Trophoblast cell (in vitro differentiated cells and primary cell): ENCODE measurements around the gene SULF2.

ENCODE experiments used
- DNase-seq, 2 donors: peaks; one replicate each; pipeline ENCODE4 v3.0.0-alpha.2; 2016
- H2AFZ ChIP-seq: 2 replicates; pipeline ENCODE4 v1.6.1; 2013; ENCODE audit warnings: low read length, moderate library complexity, mild to moderate bottlenecking; ENCODE audit not compliant: insufficient read depth, poor library complexity
- H2AK5ac ChIP-seq: 2 replicates; pipeline ENCODE4 v1.6.1; 2013; ENCODE audit warnings: mild to moderate bottlenecking, low read length
- H2BK120ac ChIP-seq: 2 replicates; pipeline ENCODE4 v1.6.1; 2013; ENCODE audit warnings: low read length, mild to moderate bottlenecking, moderate library complexity; ENCODE audit not compliant: insufficient read depth, poor library complexity
- H2BK12ac ChIP-seq: 2 replicates; pipeline ENCODE4 v1.6.1; 2013; ENCODE audit warnings: mild to moderate bottlenecking, low read length, moderate library complexity
- H2BK5ac ChIP-seq: 2 replicates; pipeline ENCODE4 v1.6.1; 2013; ENCODE audit warnings: low read length, low read depth, moderate library complexity, mild to moderate bottlenecking; ENCODE audit not compliant: poor library complexity
- H3K14ac ChIP-seq: 2 replicates; pipeline ENCODE4 v1.6.1; 2013; ENCODE audit warnings: mild to moderate bottlenecking, low read length
- H3K18ac ChIP-seq: 2 replicates; pipeline ENCODE4 v1.6.1; 2013; ENCODE audit warnings: mild to moderate bottlenecking, low read length
- H3K23ac ChIP-seq: 2 replicates; pipeline ENCODE4 v1.6.1; 2013; ENCODE audit warnings: low read length
- H3K27ac ChIP-seq: 2 replicates; pipeline ENCODE4 v1.5.1; 2013; ENCODE audit warnings: low read depth, mild to moderate bottlenecking, inconsistent platforms, low read length, moderate library complexity
- H3K27me3 ChIP-seq: 2 replicates; pipeline ENCODE4 v1.6.1; 2013; ENCODE audit warnings: inconsistent platforms, mild to moderate bottlenecking, low read length, moderate library complexity; ENCODE audit not compliant: insufficient read depth
- H3K36me3 ChIP-seq, 2 experiments: 1 replicate in 1 of 2; 2 replicates in 1 of 2; pipeline ENCODE4 v1.6.1; 2013; ENCODE audit warnings: low read length in 2 of 2, mild to moderate bottlenecking in 2 of 2, moderate library complexity in 1 of 2; ENCODE audit not compliant: insufficient read depth in 2 of 2, control insufficient read depth in 1 of 2
- H3K4ac ChIP-seq: 2 replicates; pipeline ENCODE4 v1.6.1; 2013; ENCODE audit warnings: low read depth, mild to moderate bottlenecking, low read length, moderate library complexity
- H3K4me1 ChIP-seq, 2 experiments: 1 replicate in 1 of 2; 2 replicates in 1 of 2; pipeline ENCODE4 v1.6.1; 2013; ENCODE audit warnings: low read length in 2 of 2, mild to moderate bottlenecking in 2 of 2, moderate library complexity in 1 of 2; ENCODE audit not compliant: insufficient read depth in 2 of 2, control insufficient read depth in 1 of 2
- H3K4me2 ChIP-seq: 2 replicates; pipeline ENCODE4 v1.6.1; 2013; ENCODE audit warnings: inconsistent platforms, mild to moderate bottlenecking, low read length, moderate library complexity
- H3K4me3 ChIP-seq: 2 replicates; pipeline ENCODE4 v1.5.1; 2013; ENCODE audit warnings: mild to moderate bottlenecking, low read depth, low read length, inconsistent platforms
- H3K79me1 ChIP-seq: one replicate; pipeline ENCODE4 v1.6.1; 2013; ENCODE audit warnings: low read length
- H3K79me2 ChIP-seq: 2 replicates; pipeline ENCODE4 v1.6.1; 2013; ENCODE audit warnings: low read length, mild to moderate bottlenecking; ENCODE audit not compliant: control insufficient read depth, insufficient read depth, poor library complexity
- H3K9ac ChIP-seq: 2 replicates; pipeline ENCODE4 v1.6.1; 2013; ENCODE audit warnings: mild to moderate bottlenecking, low read length
- H3K9me3 ChIP-seq: 2 replicates; pipeline ENCODE4 v1.6.1; 2013; ENCODE audit warnings: low read depth, mild to moderate bottlenecking, control low read depth, inconsistent platforms, low read length; ENCODE audit not compliant: insufficient read depth
- H4K12ac ChIP-seq: 2 replicates; pipeline ENCODE4 v1.6.1; 2013; ENCODE audit warnings: low read depth, mild to moderate bottlenecking, low read length, moderate library complexity
- H4K8ac ChIP-seq: 2 replicates; pipeline ENCODE4 v1.6.1; 2013; ENCODE audit warnings: low read depth, mild to moderate bottlenecking, low read length, moderate library complexity
- H4K91ac ChIP-seq: one replicate; pipeline ENCODE4 v1.6.1; 2013; ENCODE audit warnings: low read depth, mild to moderate bottlenecking, low read length, moderate library complexity
- WGBS: extraction: QIAGEN DNeasy Blood & Tissue Kit; methylation state at CpG from one replicate; pipeline ENCODE4 v1.1.7; 2013; ENCODE audit warnings: missing lambda C conversion rate; ENCODE audit not compliant: insufficient read length, insufficient coverage; ENCODE audit errors: extremely low coverage; 5-methylcytosine and 5-hydroxymethylcytosine counted together

The SULF2 gene

DNA sequence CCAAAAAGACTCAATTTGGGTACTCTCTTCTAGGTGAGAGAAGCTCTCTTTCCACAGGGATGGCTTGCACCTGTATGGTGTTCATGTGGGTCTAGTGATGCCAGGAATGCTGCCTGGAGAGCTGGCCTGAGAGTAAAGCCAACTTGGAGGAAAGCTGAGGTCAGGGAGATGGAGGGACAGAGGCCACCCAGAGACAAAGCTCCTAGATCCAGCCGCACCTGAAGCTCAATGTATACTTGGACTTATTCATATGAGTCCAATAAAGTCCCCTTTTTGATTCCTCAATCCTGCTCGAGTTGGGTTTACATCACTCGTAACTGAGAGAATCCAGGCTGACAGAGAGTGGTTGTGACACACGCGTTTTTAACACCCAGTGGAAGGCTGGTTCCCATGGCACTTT lies 33.8 kb downstream of the SULF2 start:
- Histone ChIP-seq H3K4me1 (no peaks in the 10 kb centered on the region), H3K23ac (no peak overlapping the region), H3K4me3 (no peak overlapping the region), H3K36me3 (no peaks in the 10 kb centered on the region), H3K27ac (no peak overlapping the region), H4K8ac (no peak overlapping the region), H2AK5ac (no peak overlapping the region), H3K79me1 (no peaks in the 10 kb centered on the region), H3K9ac (no peak overlapping the region), H2BK12ac (no peak overlapping the region), H3K4me2 (no peak overlapping the region), H3K79me2 (no peaks in the 10 kb centered on the region), H2BK120ac (no peak overlapping the region), H3K4ac (no peak overlapping the region), H4K91ac (no peak overlapping the region), H2AFZ (no peak overlapping the region), H3K14ac (no peak overlapping the region), H2BK5ac (no peak overlapping the region), H3K27me3 (no peaks in the 10 kb centered on the region), H4K12ac (no peak overlapping the region), H3K18ac (no peak overlapping the region), H3K9me3 (peaks cover 4% of the 10 kb centered on the region)
- WGBS: no CpG with 5 or more reads among the region's 5 CpGs
- no peak for DNase-seq

DNA sequence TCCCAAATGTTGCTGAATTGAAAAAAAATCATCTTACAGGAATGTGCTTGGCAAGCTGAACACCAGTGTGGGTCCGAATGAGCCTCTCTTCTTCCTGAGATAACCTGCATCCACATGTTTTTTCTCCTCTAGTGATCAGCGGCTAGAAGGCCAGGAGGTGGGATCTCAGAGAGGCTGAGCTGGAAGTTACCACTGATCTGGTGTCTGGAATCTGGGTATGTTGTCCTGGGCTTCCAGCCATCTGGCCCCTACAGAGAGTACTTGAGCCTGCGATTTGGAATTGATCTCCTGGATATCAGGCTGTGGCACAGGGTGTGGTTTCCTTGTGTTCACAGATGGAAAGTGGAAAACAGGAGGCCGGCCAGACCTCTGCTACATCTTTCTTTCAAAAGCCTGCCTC lies 35.9 kb downstream of the SULF2 start:
- H3K4ac ChIP-seq: no peak overlapping the region
- no peak overlapping the region for H3K23ac ChIP-seq
- no peak overlapping the region for H3K14ac ChIP-seq
- no peak overlapping the region for H4K8ac ChIP-seq
- H2AFZ ChIP-seq: no peak overlapping the region
- no CpG with 5 or more reads among the region's 4 CpGs for WGBS
- no peak overlapping the region for H2BK120ac ChIP-seq
- DNase-seq: no peak
- no peaks in the 10 kb centered on the region for H3K79me2 ChIP-seq
- H3K4me1 ChIP-seq: no peaks in the 10 kb centered on the region
- H3K18ac ChIP-seq: no peak overlapping the region
- no peak overlapping the region for H3K4me2 ChIP-seq
- no peak overlapping the region for H2BK5ac ChIP-seq
- H3K4me3 ChIP-seq: no peak overlapping the region
- no peak overlapping the region for H3K9ac ChIP-seq
- H3K79me1 ChIP-seq: no peaks in the 10 kb centered on the region
- no peaks in the 10 kb centered on the region for H3K36me3 ChIP-seq
- H4K91ac ChIP-seq: no peak overlapping the region
- no peak overlapping the region for H4K12ac ChIP-seq
- no peak overlapping the region for H2AK5ac ChIP-seq
- no peaks in the 10 kb centered on the region for H3K27me3 ChIP-seq
- H3K27ac ChIP-seq: no peak overlapping the region
- no peak overlapping the region for H2BK12ac ChIP-seq
- H3K9me3 ChIP-seq: peaks cover 4% of the 10 kb centered on the region

- Histone ChIP-seq H3K4me2 (no peak overlapping the region), H2BK12ac (no peak overlapping the region), H3K27me3 (no peaks in the 10 kb centered on the region), H3K9me3 (peaks cover 4% of the 10 kb centered on the region), H3K23ac (no peak overlapping the region), H3K4me1 (no peaks in the 10 kb centered on the region), H2BK5ac (no peak overlapping the region), H4K8ac (no peak overlapping the region), H4K91ac (no peak overlapping the region), H3K79me1 (no peaks in the 10 kb centered on the region), H3K79me2 (no peaks in the 10 kb centered on the region), H3K9ac (no peak overlapping the region), H2AK5ac (no peak overlapping the region), H2BK120ac (no peak overlapping the region), H3K18ac (no peak overlapping the region), H3K4ac (no peak overlapping the region), H3K4me3 (no peak overlapping the region), H4K12ac (no peak overlapping the region), H3K36me3 (no peaks in the 10 kb centered on the region), H3K27ac (no peak overlapping the region), H3K14ac (no peak overlapping the region), H2AFZ (no peak overlapping the region)
- WGBS: no CpG with 5 or more reads among the region's 5 CpGs
- DNase-seq: no peak
Observed at GRCh38 chr20:47748823-47749222, 36.5 kb downstream of the SULF2 start.

DNA sequence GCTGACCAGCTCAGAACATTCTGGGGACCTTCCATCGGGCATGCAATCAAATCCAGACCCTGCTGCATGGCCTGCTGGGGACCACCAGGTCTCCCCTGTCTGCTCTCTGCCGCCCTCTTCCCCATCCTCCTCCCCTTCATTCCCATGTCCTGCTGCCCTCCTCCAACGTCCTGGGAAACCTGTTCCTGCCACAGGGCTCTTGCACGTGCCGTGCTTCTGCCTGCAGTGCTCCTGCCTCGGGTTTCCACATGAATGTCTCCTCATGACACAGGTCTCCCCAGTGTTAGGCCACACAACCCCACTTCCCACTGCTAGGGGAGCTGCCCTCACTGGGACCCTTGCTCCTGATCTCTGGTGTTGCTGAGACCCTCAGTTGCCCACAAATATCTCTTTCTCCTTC lies 37.2 kb downstream of the SULF2 start:
- Histone ChIP-seq H2BK120ac (no peak overlapping the region), H2AFZ (no peak overlapping the region), H2BK12ac (no peak overlapping the region), H3K4me2 (no peak overlapping the region), H3K4me1 (no peaks in the 10 kb centered on the region), H3K9ac (no peak overlapping the region), H3K23ac (no peak overlapping the region), H3K9me3 (peaks cover 4% of the 10 kb centered on the region), H3K4ac (no peak overlapping the region), H3K18ac (no peak overlapping the region), H3K79me1 (no peaks in the 10 kb centered on the region), H3K79me2 (no peaks in the 10 kb centered on the region), H2BK5ac (no peak overlapping the region), H3K27me3 (no peaks in the 10 kb centered on the region), H2AK5ac (no peak overlapping the region), H3K27ac (no peak overlapping the region), H4K8ac (no peak overlapping the region), H3K4me3 (no peak overlapping the region), H4K12ac (no peak overlapping the region), H4K91ac (no peak overlapping the region), H3K14ac (no peak overlapping the region), H3K36me3 (no peaks in the 10 kb centered on the region)
- DNase-seq: no peak
- WGBS: no CpG with 5 or more reads among the region's 6 CpGs
